ENCODE data around the gene PNPLA5.
"Not testable (repeated sequence)": the region's sequence is repeated elsewhere in the genome, so short reads cannot be mapped to it uniquely, and the experiment has no call there.

PNPLA5 gene

GRCh38 chr22:43869799-43870198, 22.0 kb downstream of the PNPLA5 start:
- H3K4me1 Mint-ChIP-seq = no peaks in the 10 kb centered on the region
- no peak overlapping the region for H3K27ac Mint-ChIP-seq (ENCODE audit: low read depth)
- H3K36me3 Mint-ChIP-seq (ENCODE audit: insufficient read depth) = no peaks in the 10 kb centered on the region
- peaks cover 69% of the 10 kb centered on the region for H3K27me3 Mint-ChIP-seq
- H3K9me3 Mint-ChIP-seq = peaks cover 15% of the 10 kb centered on the region
- DNase-seq (ENCODE audit: low spot score in 2 of 2) (no peak), ATAC-seq (replicated peaks; ENCODE audit: extremely low read depth, poor library complexity, severe bottlenecking) (no peak)
- H3K4me3 Mint-ChIP-seq = no peak overlapping the region

GRCh38 chr22:43869001-43869400, 22.8 kb downstream of the PNPLA5 start:
- not testable (repeated sequence) for H3K4me1 Mint-ChIP-seq; H3K27ac Mint-ChIP-seq (ENCODE audit: low read depth); H3K4me3 Mint-ChIP-seq; H3K36me3 Mint-ChIP-seq (ENCODE audit: insufficient read depth); ATAC-seq (replicated peaks; ENCODE audit: extremely low read depth, poor library complexity, severe bottlenecking); DNase-seq (ENCODE audit: low spot score in 2 of 2)
- peaks cover 69% of the 10 kb centered on the region for H3K27me3 Mint-ChIP-seq
- H3K9me3 Mint-ChIP-seq = peaks cover 15% of the 10 kb centered on the region

GRCh38 chr22:43867839-43868635, 23.8 kb downstream of the PNPLA5 start:
- Mint-ChIP-seq H3K36me3 (ENCODE audit: insufficient read depth) (no peaks in the 10 kb centered on the region), H3K27me3 (peaks cover 69% of the 10 kb centered on the region), H3K4me3 (no peak overlapping the region), H3K4me1 (no peaks in the 10 kb centered on the region), H3K27ac (ENCODE audit: low read depth) (no peak overlapping the region), H3K9me3 (peaks cover 15% of the 10 kb centered on the region)
- DNase-seq (ENCODE audit: low spot score in 2 of 2) (no peak), ATAC-seq (replicated peaks; ENCODE audit: extremely low read depth, poor library complexity, severe bottlenecking) (no peak)

GRCh38 chr22:43862882-43863202, 29.0 kb downstream of the PNPLA5 start:
- peaks cover 83% of the 10 kb centered on the region for H3K27me3 Mint-ChIP-seq
- ATAC-seq (replicated peaks; ENCODE audit: extremely low read depth, poor library complexity, severe bottlenecking) (no peak), DNase-seq (ENCODE audit: low spot score in 2 of 2) (no peak)
- no peak overlapping the region for H3K27ac Mint-ChIP-seq (ENCODE audit: low read depth)
- H3K4me3 Mint-ChIP-seq = peak overlapping the region; percentile 20
- H3K36me3 Mint-ChIP-seq (ENCODE audit: insufficient read depth) = peaks cover 4% of the 10 kb centered on the region
- no peaks in the 10 kb centered on the region for H3K4me1 Mint-ChIP-seq
- no peaks in the 10 kb centered on the region for H3K9me3 Mint-ChIP-seq

- ATAC-seq (replicated peaks; ENCODE audit: extremely low read depth, poor library complexity, severe bottlenecking) = no peak
- no peak within 1 kb of the TSS for H3K27ac Mint-ChIP-seq (ENCODE audit: low read depth)
- H3K36me3 Mint-ChIP-seq (ENCODE audit: insufficient read depth) = peaks cover 4% of the 10 kb centered on the region
- no peak for DNase-seq (ENCODE audit: low spot score in 2 of 2)
- peaks cover 86% of the 10 kb centered on the region for H3K27me3 Mint-ChIP-seq
- no peaks in the 10 kb centered on the region for H3K4me1 Mint-ChIP-seq
- peak within 1 kb of the TSS; percentile 20 for H3K4me3 Mint-ChIP-seq
- peaks cover under 1% of the 10 kb centered on the region for H3K9me3 Mint-ChIP-seq
These were observed 29.5 kb downstream of the PNPLA5 start, which contains the start of gene SULT4A1 for GRCh38 chr22:43862074-43862881. Gene SULT4A1 (minus strand): TSS chr22:43862513. CDS start chr22:43862382, 131 bp downstream.

GRCh38 chr22:43861529-43861928, 30.3 kb downstream of the PNPLA5 start:
- ATAC-seq (replicated peaks; ENCODE audit: extremely low read depth, poor library complexity, severe bottlenecking) (no peak), DNase-seq (ENCODE audit: low spot score in 2 of 2) (no peak)
- no peak overlapping the region for H3K4me3 Mint-ChIP-seq
- peaks cover 7% of the 10 kb centered on the region for H3K9me3 Mint-ChIP-seq
- no peaks in the 10 kb centered on the region for H3K4me1 Mint-ChIP-seq
- H3K27ac Mint-ChIP-seq (ENCODE audit: low read depth) = no peak overlapping the region
- peaks cover 4% of the 10 kb centered on the region for H3K36me3 Mint-ChIP-seq (ENCODE audit: insufficient read depth)
- H3K27me3 Mint-ChIP-seq = peaks cover 93% of the 10 kb centered on the region

- Mint-ChIP-seq H3K9me3 (peaks cover 7% of the 10 kb centered on the region), H3K27ac (ENCODE audit: low read depth) (no peak overlapping the region), H3K4me1 (no peaks in the 10 kb centered on the region), H3K4me3 (no peak overlapping the region), H3K36me3 (ENCODE audit: insufficient read depth) (peaks cover 4% of the 10 kb centered on the region), H3K27me3 (peaks cover 93% of the 10 kb centered on the region)
- ATAC-seq (replicated peaks; ENCODE audit: extremely low read depth, poor library complexity, severe bottlenecking) (no peak), DNase-seq (ENCODE audit: low spot score in 2 of 2) (no peak)
These were observed 31.0 kb downstream of the PNPLA5 start for GRCh38 chr22:43860831-43861230.

GRCh38 chr22:43860126-43860525, 31.7 kb downstream of the PNPLA5 start:
- ATAC-seq (replicated peaks; ENCODE audit: extremely low read depth, poor library complexity, severe bottlenecking) = no peak
- no peak for DNase-seq (ENCODE audit: low spot score in 2 of 2)
- H3K4me1 Mint-ChIP-seq = no peaks in the 10 kb centered on the region
- H3K9me3 Mint-ChIP-seq = peaks cover 7% of the 10 kb centered on the region
- H3K27me3 Mint-ChIP-seq = peaks cover 93% of the 10 kb centered on the region
- no peak overlapping the region for H3K4me3 Mint-ChIP-seq
- peaks cover 4% of the 10 kb centered on the region for H3K36me3 Mint-ChIP-seq (ENCODE audit: insufficient read depth)
- no peak overlapping the region for H3K27ac Mint-ChIP-seq (ENCODE audit: low read depth)

- Mint-ChIP-seq H3K9me3 (peaks cover 7% of the 10 kb centered on the region), H3K27ac (ENCODE audit: low read depth) (no peak overlapping the region), H3K36me3 (ENCODE audit: insufficient read depth) (peaks cover 4% of the 10 kb centered on the region), H3K4me1 (no peaks in the 10 kb centered on the region), H3K27me3 (peaks cover 89% of the 10 kb centered on the region), H3K4me3 (no peak overlapping the region)
- DNase-seq (ENCODE audit: low spot score in 2 of 2) (no peak), ATAC-seq (replicated peaks; ENCODE audit: extremely low read depth, poor library complexity, severe bottlenecking) (no peak)
These were observed 32.2 kb downstream of the PNPLA5 start for GRCh38 chr22:43859621-43860020.

GRCh38 chr22:43859176-43859575, 32.6 kb downstream of the PNPLA5 start:
- Mint-ChIP-seq H3K36me3 (ENCODE audit: insufficient read depth) (peaks cover 4% of the 10 kb centered on the region), H3K27ac (ENCODE audit: low read depth) (no peak overlapping the region), H3K9me3 (peaks cover 7% of the 10 kb centered on the region), H3K27me3 (peaks cover 85% of the 10 kb centered on the region), H3K4me1 (no peaks in the 10 kb centered on the region), H3K4me3 (no peak overlapping the region)
- ATAC-seq (replicated peaks; ENCODE audit: extremely low read depth, poor library complexity, severe bottlenecking) = no peak
- no peak for DNase-seq (ENCODE audit: low spot score in 2 of 2)

- H3K36me3 Mint-ChIP-seq (ENCODE audit: insufficient read depth) = peaks cover 4% of the 10 kb centered on the region
- H3K4me1 Mint-ChIP-seq = no peaks in the 10 kb centered on the region
- no peak for ATAC-seq (replicated peaks; ENCODE audit: extremely low read depth, poor library complexity, severe bottlenecking)
- no peak overlapping the region for H3K4me3 Mint-ChIP-seq
- peaks cover 85% of the 10 kb centered on the region for H3K27me3 Mint-ChIP-seq
- no peak for DNase-seq (ENCODE audit: low spot score in 2 of 2)
- no peak overlapping the region for H3K27ac Mint-ChIP-seq (ENCODE audit: low read depth)
- H3K9me3 Mint-ChIP-seq = peaks cover 7% of the 10 kb centered on the region
These were observed 33.5 kb downstream of the PNPLA5 start for GRCh38 chr22:43858156-43858895.

GRCh38 chr22:43857367-43857766, 34.4 kb downstream of the PNPLA5 start:
- Mint-ChIP-seq H3K27ac (ENCODE audit: low read depth) (no peak overlapping the region), H3K4me3 (no peak overlapping the region), H3K9me3 (peaks cover 7% of the 10 kb centered on the region), H3K4me1 (no peaks in the 10 kb centered on the region), H3K27me3 (peaks cover 86% of the 10 kb centered on the region), H3K36me3 (ENCODE audit: insufficient read depth) (no peaks in the 10 kb centered on the region)
- no peak for ATAC-seq (replicated peaks; ENCODE audit: extremely low read depth, poor library complexity, severe bottlenecking)
- no peak for DNase-seq (ENCODE audit: low spot score in 2 of 2)

Data from central memory CD8-positive, alpha-beta T cell (primary cell).